ENCODE measurements around the gene NDUFA9. TPM values are rescaled to one million over a fixed set of nuclear protein-coding genes. Genes with fewer than 3 reads are reported as not detected.

The NDUFA9 gene
- polyA plus RNA-seq, 3 donors = 110 to 124 (median 117) TPM

- DNase-seq = no peak
Observed at GRCh38 chr12:4665236-4665635, 16.3 kb downstream of the NDUFA9 start.

GRCh38 chr12:4679711-4680110 lies 30.8 kb downstream of the NDUFA9 start:
- no peak for DNase-seq

GRCh38 chr12:4681732-4682131 lies 32.8 kb downstream of the NDUFA9 start:
- no peak for DNase-seq

- DNase-seq = no peak
Observed at GRCh38 chr12:4685317-4685716, 36.4 kb downstream of the NDUFA9 start.

GRCh38 chr12:4690760-4691159 lies 41.8 kb downstream of the NDUFA9 start:
- no peak for DNase-seq

Other genes starting within 250 kb of the NDUFA9 start
- gene FGF6, start 203.3 kb upstream of the NDUFA9 start, polyA plus RNA-seq (ENCODE audit: insufficient read length in 3 of 3) = not detected
- 10 to 100 TPM; 26.2 to 27.9 (median 27.1) TPM for gene RAD51AP1, start 110.2 kb upstream of the NDUFA9 start, polyA plus RNA-seq (ENCODE audit: insufficient read length in 3 of 3)
- gene DYRK4, start 86.9 kb upstream of the NDUFA9 start, polyA plus RNA-seq (ENCODE audit: insufficient read length in 3 of 3) = 10 to 100 TPM; 49.8 to 54.8 (median 53.6) TPM
- gene AKAP3, start 63 bp upstream of the NDUFA9 start, polyA plus RNA-seq (ENCODE audit: insufficient read length in 3 of 3) = 1 to 10 TPM; 3.8 to 6.2 (median 4.7) TPM
- 1 to 10 TPM; 2.7 to 4.0 (median 3.8) TPM for gene GALNT8, start 71.3 kb downstream of the NDUFA9 start, polyA plus RNA-seq (ENCODE audit: insufficient read length in 3 of 3)

All from renal pelvis (tissue), 4 donors.